HepG2 (cell line): ENCODE data around the gene KCND3. TPM values are rescaled to one million over a fixed set of nuclear protein-coding genes. Genes with fewer than 3 reads are reported as not detected.

Source experiments
- KIAA2018 ChIP-seq: sonication (generic); formaldehyde crosslinking; IDR thresholded peaks from 2 replicates; pipeline ENCODE4 v1.5.0; 2020; ENCODE audit warnings: mild to moderate bottlenecking, missing genetic modification reagents, borderline replicate concordance
- PBX3 ChIP-seq: sonication (generic); formaldehyde crosslinking; IDR thresholded peaks from 2 replicates; pipeline ENCODE4 v1.8.1; 2023; ENCODE audit warnings: missing genetic modification reagents, inconsistent platforms, borderline replicate concordance
- TEAD2 ChIP-seq: sonication (generic); formaldehyde crosslinking; IDR thresholded peaks from 2 replicates; pipeline ENCODE4 v1.9.0; 2021; ENCODE audit warnings: missing genetic modification reagents
- TERF1 ChIP-seq: sonication (generic); formaldehyde crosslinking; IDR thresholded peaks from 2 replicates; pipeline ENCODE4 v1.8.0; 2022; ENCODE audit warnings: mild to moderate bottlenecking, missing genetic modification reagents, moderate library complexity
- ZNF234 ChIP-seq: sonication (generic); formaldehyde crosslinking; conservative IDR thresholded peaks from 2 replicates; pipeline ENCODE4 v1.5.1; 2020; ENCODE audit warnings: mild to moderate bottlenecking, missing genetic modification reagents
- ZNF503 ChIP-seq: sonication (generic); formaldehyde crosslinking; IDR thresholded peaks from 2 replicates; pipeline ENCODE4 v1.4.0; 2020; ENCODE audit warnings: missing genetic modification reagents
- polyA plus RNA-seq, 8 experiments: library from polyadenylated mRNA; depleted of rRNA in 3 of 8; stranded (reverse) in 7 of 8; unstranded in 1 of 8; fragments of >200 nt; fragmentation: Illumina TruSeq in 4 of 8; extraction: Trizol in 4 of 8; gene quantifications; 2 replicates each; pipeline versions ENCODE4 v1.2.1 to v1.2.3, GENCODE V29; 2011 to 2016; ENCODE audit warnings: low read depth in 4 of 8, missing spikeins in 1 of 8, mixed read lengths in 1 of 8; ENCODE audit not compliant: insufficient read depth in 1 of 8
- total RNA-seq, 5 experiments: library from RNA; depleted of rRNA; stranded (reverse); fragments of >200 nt; fragmentation: Illumina TruSeq; extraction: Trizol; gene quantifications; 2 replicates each; pipeline ENCODE4 v1.2.3, GENCODE V29; 2016; ENCODE audit warnings: low read depth in 1 of 5

Gene KCND3
- total and polyA plus RNA-seq, 2 of the 13 experiments (the other 11 are each of a cell fraction or from before 2014, with no cell fraction given): 0.04 TPM; not detected in 1

- TF ChIP-seq ZNF503 (CRISPR knock-in tag) (no peak), KIAA2018 (no peak), ZNF234 (CRISPR knock-in tag) (no peak), PBX3 (CRISPR knock-in tag) (no peak), TERF1 (CRISPR knock-in tag) (no peak), TEAD2 (CRISPR knock-in tag) (no peak)
- TF ChIP-seq, all 625 proteins: peak for 0
Measured at GRCh38 chr1:111998332-111998731, 8.9 kb upstream of the KCND3 start (continued).
